Ovary (tissue), 9 donors: Measurements from ENCODE around the gene SLIT1. TPM values are rescaled to one million over a fixed set of nuclear protein-coding genes. Genes with fewer than 3 reads are reported as not detected.

ENCODE experiments used
- DNase-seq, 5 donors: peaks; one replicate each; pipeline ENCODE4 v3.0.0-alpha.2; 2019 to 2020
- H3K27ac ChIP-seq, 2 donors: fragments of 200-600 bp; one replicate each; pipeline versions ENCODE4 v1.5.1 to v1.8.0; 2019 to 2022
- H3K27me3 ChIP-seq: fragments of 200-600 bp; one replicate; pipeline ENCODE4 v1.8.0; 2022
- H3K36me3 ChIP-seq: fragments of 200-600 bp; sonication (generic); one replicate; pipeline ENCODE4 v1.5.1; 2019
- H3K4me1 ChIP-seq: one replicate; pipeline ENCODE4 v1.8.1; 2013; ENCODE audit warnings: mild to moderate bottlenecking, moderate library complexity; ENCODE audit not compliant: insufficient read depth
- H3K4me3 ChIP-seq: fragments of 200-600 bp; sonication (generic); one replicate; pipeline ENCODE4 v1.5.1; 2017
- H3K9me3 ChIP-seq, 2 donors: fragments of 200-600 bp in 1 of 2; sonication (generic) in 1 of 2; one replicate each; pipeline versions ENCODE4 v1.5.1 to v1.8.1; 2013 to 2019; ENCODE audit warnings: mild to moderate bottlenecking in 1 of 2, moderate library complexity in 1 of 2
- CTCF ChIP-seq, 3 donors: fragments of 450-650 bp in 2 of 3; fragments of 200-600 bp in 1 of 3; IDR thresholded peaks; one replicate each; pipeline versions ENCODE4 v1.5.1 to v1.8.0; 2016 to 2022; ENCODE audit warnings: antibody characterized with exemption in 3 of 3, mild to moderate bottlenecking in 1 of 3
- EP300 ChIP-seq: sonication (generic); formaldehyde crosslinking; IDR thresholded peaks from one replicate; pipeline ENCODE4 v1.6.1; 2017; ENCODE audit warnings: antibody characterized with exemption
- POLR2A ChIP-seq: fragments of 450-650 bp; IDR thresholded peaks from one replicate; pipeline ENCODE4 v1.6.1; 2017; ENCODE audit warnings: antibody characterized with exemption, mild to moderate bottlenecking, moderate library complexity
- WGBS, 3 donors: extraction: QIAGEN DNeasy Blood & Tissue Kit in 1 of 3; methylation state at CpG; one replicate each; pipeline versions ENCODE4 v1.1.5 to v1.1.7; 2013 to 2017; 5-methylcytosine and 5-hydroxymethylcytosine counted together
- intact Hi-C, 4 donors: fragments of 100-400 bp; cut with DNase I; formaldehyde crosslinking; loops; one replicate each; pipeline versions ENCODE4 v1.11.0 to v1.15.1; 2022 to 2023
- polyA plus RNA-seq, 2 donors: library from polyadenylated mRNA; stranded (reverse); fragments of 200-250 nt in 1 of 2; fragments of 350-450 nt in 1 of 2; fragmentation: Illumina TruSeq in 1 of 2; extraction: RNeasy Lipid Tissue Mini Kit (QIAGEN cat#74804) in 1 of 2; gene quantifications; one replicate each; pipeline ENCODE4 v1.2.3, GENCODE V29; 2013 to 2014
- total RNA-seq, 7 donors: library from RNA; depleted of rRNA in 2 of 7; stranded (reverse); fragments of >200 nt in 2 of 7; fragmentation: NEBNext Ultra II Directional in 3 of 7; extraction: Animal tissue kit (Norgen Biotek cat#: 25700) in 3 of 7; gene quantifications; one replicate each; pipeline versions ENCODE4 v1.1.0 to v1.2.4, GENCODE V29; 2016 to 2023
- donor health status: DM: no; HTN: no; CAD: no; lungs with moderate emphysema.
- donor health status: DM: no; HTN: no; CAD: no.
- donor health status: Bipolar disorder and iron deficiency.
- donor health status: DM: yes; HTN: yes; CAD: no.
- donor health status: DM: no; HTN: no; CAD: no.
- donor health status: DM: yes; HTN: yes; CAD: no.

The SLIT1 gene
- total and polyA plus RNA-seq, 9 donors = under 0.01 to 0.62 (median 0.25) TPM

DNA sequence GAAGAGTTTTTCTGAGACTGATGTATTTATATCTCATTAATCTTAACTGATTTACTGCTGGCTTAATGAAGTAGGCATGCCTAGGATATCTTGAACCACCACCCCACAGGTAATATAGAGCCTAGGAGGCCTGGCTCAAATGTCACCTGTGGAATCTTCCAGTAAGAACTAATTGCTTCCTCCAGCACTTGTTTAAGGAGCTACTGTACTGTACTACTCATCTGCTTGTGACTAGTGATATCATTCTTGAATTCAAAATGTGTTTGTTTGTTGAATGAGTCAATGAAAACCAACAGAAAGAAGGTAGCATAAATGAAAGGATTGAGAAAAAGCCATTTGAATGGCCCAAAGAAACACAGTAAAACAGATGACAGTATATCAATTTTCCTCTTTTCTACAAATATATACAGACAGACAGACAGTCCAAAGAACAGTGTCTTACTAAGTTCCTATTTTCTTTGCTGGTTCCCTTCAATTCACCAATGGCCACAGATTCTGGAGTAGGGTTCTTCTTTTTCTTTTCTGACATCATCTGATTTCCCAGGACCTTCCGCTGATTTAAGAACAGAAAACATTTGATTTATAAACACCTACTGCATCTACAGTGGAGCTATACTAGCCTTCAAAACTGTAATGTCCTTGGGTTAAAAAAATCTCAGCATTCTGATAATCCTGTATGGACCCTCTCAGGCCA lies 43.7 kb upstream of the SLIT1 start:
- no peaks in the 10 kb centered on the region for H3K9me3 ChIP-seq
- H3K27ac ChIP-seq = no peak overlapping the region
- intact Hi-C loops = no loop called here
- no peak for DNase-seq
- no peaks in the 10 kb centered on the region for H3K27me3 ChIP-seq
- H3K4me1 ChIP-seq = no peaks in the 10 kb centered on the region
- H3K36me3 ChIP-seq = no peaks in the 10 kb centered on the region
- WGBS, 3 donors = 95 to 98% (median 96%) methylated on average over 1 of the region's 1 CpG
- no peak overlapping the region for H3K4me3 ChIP-seq
- no peak for TF ChIP-seq EP300
- no peak for TF ChIP-seq POLR2A
- TF ChIP-seq CTCF (IDR thresholded peaks at IDR 0.05) = no peak

GRCh38 chr10:97228775-97229157 lies 43.0 kb upstream of the SLIT1 start:
- intact Hi-C loops = no loop called here
- 90 to 97% (median 97%) methylated on average over 1 of the region's 1 CpG for WGBS, 3 donors
- no peak for DNase-seq
- H3K27ac ChIP-seq = no peak overlapping the region
- TF ChIP-seq POLR2A (no peak), CTCF (IDR thresholded peaks at IDR 0.05) (no peak), EP300 (no peak)
- H3K27me3 ChIP-seq = no peaks in the 10 kb centered on the region
- no peaks in the 10 kb centered on the region for H3K36me3 ChIP-seq
- no peak overlapping the region for H3K4me3 ChIP-seq
- no peaks in the 10 kb centered on the region for H3K4me1 ChIP-seq
- H3K9me3 ChIP-seq = no peaks in the 10 kb centered on the region

DNA sequence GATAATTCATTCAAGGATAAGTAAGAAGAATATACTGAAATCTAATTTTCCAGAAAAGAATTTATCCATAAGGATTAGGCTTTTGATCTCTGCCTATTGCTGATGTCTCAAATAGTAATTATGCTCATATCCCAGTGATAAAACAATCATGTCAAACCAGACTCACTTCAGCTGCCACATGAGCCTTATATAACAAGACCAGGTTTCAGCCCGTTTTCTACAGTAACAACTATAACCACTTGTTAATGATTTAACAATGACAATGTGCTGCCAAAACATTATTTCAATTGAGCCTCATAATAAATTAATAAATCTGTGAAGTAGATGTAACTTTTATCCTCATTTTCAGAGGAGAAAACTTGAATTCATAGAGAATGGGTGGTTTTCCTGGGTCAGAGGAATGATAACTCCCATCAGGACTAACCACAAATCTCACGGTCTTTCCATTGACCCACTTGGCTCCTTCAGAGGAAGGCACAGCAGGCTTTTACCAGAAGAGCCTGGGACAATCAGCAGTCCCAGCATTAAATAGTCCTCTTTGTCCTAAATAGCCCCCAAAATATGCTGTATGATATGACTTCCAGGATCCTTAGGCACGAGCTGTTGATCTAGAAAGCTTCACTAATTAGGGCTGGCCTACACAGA lies 42.5 kb upstream of the SLIT1 start:
- H3K27ac ChIP-seq = no peak overlapping the region
- DNase-seq = no peak
- 85 to 91% (median 86%) methylated on average over 3 of the region's 3 CpGs for WGBS, 3 donors
- H3K4me3 ChIP-seq = no peak overlapping the region
- H3K4me1 ChIP-seq = no peaks in the 10 kb centered on the region
- no peaks in the 10 kb centered on the region for H3K27me3 ChIP-seq
- no peaks in the 10 kb centered on the region for H3K36me3 ChIP-seq
- no peaks in the 10 kb centered on the region for H3K9me3 ChIP-seq
- intact Hi-C loops = no loop called here
- TF ChIP-seq CTCF (IDR thresholded peaks at IDR 0.05) (no peak), POLR2A (no peak), EP300 (no peak)

DNA sequence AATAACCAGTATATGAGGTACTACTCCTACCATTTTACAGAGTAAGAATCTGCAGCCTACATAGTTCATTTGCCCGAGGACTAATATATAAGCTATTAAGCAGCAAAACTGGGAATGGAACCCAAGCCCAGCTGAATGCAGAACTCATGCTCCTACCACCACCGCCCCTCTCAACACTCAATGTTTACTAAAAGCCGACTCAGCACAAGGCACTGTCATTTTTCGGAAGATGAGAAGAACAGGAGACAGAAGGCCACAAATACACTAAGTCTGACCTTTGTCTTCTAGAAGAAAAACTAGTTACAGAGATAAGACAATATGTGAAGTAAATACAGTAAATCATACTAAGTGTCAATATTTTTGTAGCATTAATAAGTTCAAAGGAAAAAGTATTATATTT lies 40.6 kb upstream of the SLIT1 start:
- Histone ChIP-seq H3K27ac (no peak overlapping the region), H3K4me1 (no peaks in the 10 kb centered on the region), H3K9me3 (no peaks in the 10 kb centered on the region), H3K27me3 (no peaks in the 10 kb centered on the region), H3K4me3 (no peak overlapping the region), H3K36me3 (no peaks in the 10 kb centered on the region)
- TF ChIP-seq POLR2A = no peak
- TF ChIP-seq EP300 = no peak
- no peak for TF ChIP-seq CTCF (IDR thresholded peaks at IDR 0.05)
- intact Hi-C loops = no loop called here
- DNase-seq = no peak
- 89 to 93% (median 90%) methylated on average over 4 of the region's 4 CpGs for WGBS, 3 donors
